HepG2 (cell line): ENCODE results near the gene DYNC1LI2. TPM values are rescaled to one million over a fixed set of nuclear protein-coding genes. Genes with fewer than 3 reads are reported as not detected.

Experiments used
- CREB1 ChIP-seq, 2 experiments: fragments of 450-650 bp in 1 of 2; IDR thresholded peaks; 2 replicates each; pipeline ENCODE4 v1.6.1; 2016 to 2017; ENCODE audit warnings: control low read depth in 1 of 2, mild to moderate bottlenecking in 1 of 2, missing compliant biosample characterization in 1 of 2, missing genetic modification characterization in 1 of 2
- DMAP1 ChIP-seq: IDR thresholded peaks from 2 replicates; pipeline ENCODE4 v1.6.1; 2016
- GATA4 ChIP-seq: sonication (generic); IDR thresholded peaks from 2 replicates; pipeline ENCODE4 v1.6.1; 2016; ENCODE audit warnings: antibody characterized with exemption, low read depth, borderline replicate concordance
- GATAD2A ChIP-seq: IDR thresholded peaks from 2 replicates; pipeline ENCODE4 v1.6.1; 2016
- GTF2F1 ChIP-seq: fragments of 150-350 bp; IDR thresholded peaks from 2 replicates; pipeline ENCODE4 v1.6.1; 2014; ENCODE audit warnings: low read length
- HIVEP1 ChIP-seq: sonication (generic); formaldehyde crosslinking; IDR thresholded peaks from 2 replicates; pipeline ENCODE4 v1.4.0; 2020; ENCODE audit warnings: mild to moderate bottlenecking, missing genetic modification reagents
- MAZ ChIP-seq, 2 experiments: sonication (generic) in 1 of 2; formaldehyde crosslinking in 1 of 2; IDR thresholded peaks; 2 replicates each; pipeline versions ENCODE4 v1.5.0 to v1.6.1; 2012 to 2020; ENCODE audit warnings: low read depth in 2 of 2, mild to moderate bottlenecking in 2 of 2, borderline replicate concordance in 1 of 2, improper control_type of control experiment in 1 of 2, low read length in 1 of 2, missing genetic modification reagents in 1 of 2, moderate library complexity in 1 of 2
- MED8 ChIP-seq: sonication (generic); formaldehyde crosslinking; IDR thresholded peaks from 2 replicates; pipeline ENCODE4 v1.8.1; 2023; ENCODE audit warnings: mild to moderate bottlenecking, missing genetic modification reagents; ENCODE audit not compliant: insufficient replicate concordance
- NONO ChIP-seq, 2 experiments: fragments of 450-650 bp in 1 of 2; sonication (generic) in 1 of 2; formaldehyde crosslinking in 1 of 2; IDR thresholded peaks in 1 of 2; conservative IDR thresholded peaks in 1 of 2; 2 replicates each; pipeline versions ENCODE4 v1.6.1 to v1.8.0; 2017 to 2022; ENCODE audit warnings: mild to moderate bottlenecking in 1 of 2, missing genetic modification reagents in 1 of 2, moderate library complexity in 1 of 2
- PHF21A ChIP-seq: sonication (generic); formaldehyde crosslinking; IDR thresholded peaks from 2 replicates; pipeline ENCODE4 v1.5.0; 2020; ENCODE audit warnings: mild to moderate bottlenecking, missing genetic modification reagents
- POGK ChIP-seq: sonication (generic); formaldehyde crosslinking; conservative IDR thresholded peaks from 2 replicates; pipeline ENCODE4 v1.8.0; 2022; ENCODE audit warnings: mild to moderate bottlenecking, moderate library complexity, missing genetic modification reagents
- RBFOX2 ChIP-seq: fragments of 200-400 bp; formaldehyde crosslinking; IDR thresholded peaks from 2 replicates; pipeline ENCODE4 v1.6.1; 2017; ENCODE audit warnings: low read depth, mild to moderate bottlenecking, low read length
- SKI ChIP-seq: fragments of 450-650 bp; IDR thresholded peaks from one replicate; pipeline ENCODE4 v1.6.1; 2018; ENCODE audit warnings: mild to moderate bottlenecking; ENCODE audit not compliant: partially characterized antibody
- SMARCE1 ChIP-seq: fragments of 450-650 bp; IDR thresholded peaks from 2 replicates; pipeline ENCODE4 v1.6.1; 2017; ENCODE audit warnings: borderline replicate concordance
- SP1 ChIP-seq, 2 experiments: fragments of 450-650 bp in 1 of 2; sonication (generic) in 1 of 2; formaldehyde crosslinking in 1 of 2; IDR thresholded peaks; 2 replicates each; pipeline versions ENCODE4 v1.4.0 to v1.6.1; 2016 to 2020; ENCODE audit warnings: missing genetic modification reagents in 1 of 2
- TAF15 ChIP-seq: fragments of 200-400 bp; formaldehyde crosslinking; IDR thresholded peaks from one replicate; pipeline ENCODE4 v1.6.1; 2018; ENCODE audit warnings: mild to moderate bottlenecking, low read depth, low read length; ENCODE audit not compliant: poor library complexity, severe bottlenecking
- ZFP36L2 ChIP-seq: sonication (generic); formaldehyde crosslinking; IDR thresholded peaks from 2 replicates; pipeline ENCODE4 v1.4.0; 2020; ENCODE audit warnings: missing genetic modification reagents
- ZNF224 ChIP-seq: sonication (generic); formaldehyde crosslinking; IDR thresholded peaks from 2 replicates; pipeline ENCODE4 v1.5.0; 2020; ENCODE audit warnings: mild to moderate bottlenecking, missing genetic modification reagents
- ZNF333 ChIP-seq: sonication (generic); formaldehyde crosslinking; IDR thresholded peaks from 2 replicates; pipeline ENCODE4 v1.4.0; 2020; ENCODE audit warnings: mild to moderate bottlenecking, missing genetic modification reagents, borderline replicate concordance
- ZNF382 ChIP-seq: sonication (generic); formaldehyde crosslinking; IDR thresholded peaks from 2 replicates; pipeline ENCODE4 v1.5.0; 2020; ENCODE audit warnings: missing genetic modification reagents, mild to moderate bottlenecking, borderline replicate concordance
- ZXDC ChIP-seq: sonication (generic); formaldehyde crosslinking; IDR thresholded peaks from 2 replicates; pipeline ENCODE4 v1.5.0; 2020; ENCODE audit warnings: mild to moderate bottlenecking, missing genetic modification reagents
- polyA plus RNA-seq, 8 experiments: library from polyadenylated mRNA; depleted of rRNA in 3 of 8; stranded (reverse) in 7 of 8; unstranded in 1 of 8; fragments of >200 nt; fragmentation: Illumina TruSeq in 4 of 8; extraction: Trizol in 4 of 8; gene quantifications; 2 replicates each; pipeline versions ENCODE4 v1.2.1 to v1.2.3, GENCODE V29; 2011 to 2016; ENCODE audit warnings: low read depth in 4 of 8, missing spikeins in 1 of 8, mixed read lengths in 1 of 8; ENCODE audit not compliant: insufficient read depth in 1 of 8
- total RNA-seq, 5 experiments: library from RNA; depleted of rRNA; stranded (reverse); fragments of >200 nt; fragmentation: Illumina TruSeq; extraction: Trizol; gene quantifications; 2 replicates each; pipeline ENCODE4 v1.2.3, GENCODE V29; 2016; ENCODE audit warnings: low read depth in 1 of 5
- TF ChIP-seq, protein P1 (sequence below): IDR thresholded peaks from 2 replicates; pipeline ENCODE4 v1.6.1; 2016; ENCODE audit warnings: control low read depth

Gene DYNC1LI2
- total and polyA plus RNA-seq, 2 of the 13 experiments (the other 11 are each of a cell fraction or from before 2014, with no cell fraction given): 65.5 to 135 TPM

DNA sequence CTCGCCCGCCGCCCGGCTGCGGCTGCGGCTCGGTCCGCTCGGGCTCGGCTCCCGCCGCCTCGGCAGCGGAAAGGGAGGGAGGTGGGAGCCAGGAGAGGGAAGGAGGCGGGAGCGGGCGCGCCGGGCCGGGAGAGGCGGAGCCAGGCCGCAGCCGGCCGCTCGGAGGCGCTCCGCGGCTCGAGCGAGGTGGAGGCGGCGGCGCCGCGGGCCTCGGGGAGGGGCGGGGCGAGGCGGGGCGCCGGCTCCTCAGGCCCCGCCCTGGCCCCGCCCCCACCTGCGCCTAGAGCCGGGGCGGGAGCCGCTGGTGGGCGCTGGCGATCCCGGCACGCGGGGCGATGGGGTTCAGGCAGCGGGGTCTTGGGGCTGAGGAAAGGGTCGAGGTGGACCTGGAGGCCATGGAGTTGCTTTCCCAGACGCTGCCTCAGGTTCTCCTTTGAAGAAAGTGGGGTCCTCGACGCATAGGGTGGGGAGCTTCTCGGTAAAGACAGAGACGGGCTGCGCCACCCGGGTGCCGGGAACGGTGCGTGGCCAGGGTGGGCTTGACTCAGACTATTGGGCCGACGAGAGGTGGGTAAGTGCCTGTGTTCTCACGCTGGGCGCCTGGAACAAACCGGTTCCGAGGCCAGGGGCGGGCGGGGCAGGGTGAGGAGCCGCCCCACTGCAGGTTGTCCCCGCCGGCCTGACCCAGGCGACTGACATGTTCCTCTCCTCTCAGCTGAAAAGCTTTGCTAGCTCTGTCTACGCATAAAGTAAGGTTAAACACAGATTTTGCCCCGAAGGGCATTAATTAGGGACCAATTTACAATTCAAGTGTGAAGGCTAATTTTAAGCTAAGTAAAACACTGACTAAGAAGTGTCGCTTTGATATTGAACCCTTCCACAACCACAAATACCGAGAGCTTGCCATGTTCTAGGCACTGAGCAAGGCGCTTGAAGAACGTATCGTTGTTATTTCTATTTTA, 54.5 kb downstream of the DYNC1LI2 start, which contains the start of gene CMTM4 (continued):
- peak; percentile 50; the same call in 1 of the 2 replicates for TF ChIP-seq ZNF333 (CRISPR knock-in tag)
- TF ChIP-seq GATA4: no peak
- TF ChIP-seq GTF2F1: no peak
- TF ChIP-seq RBFOX2: peak; percentile 40; the same call in 1 of the 2 replicates
- 0 out of 2 replicates have a peak, but pooled peaks have one; percentile 25 for TF ChIP-seq ZNF224 (CRISPR knock-in tag)
- TF ChIP-seq CREB1 (IDR thresholded peaks at IDR 0.05): no peak
- TF ChIP-seq CREB1 (CRISPR knock-in tag; IDR thresholded peaks at IDR 0.05): no peak
- peak; percentile 87 for TF ChIP-seq SKI
- 0 out of 2 replicates have a peak, but pooled peaks have one; percentile 31 for TF ChIP-seq PHF21A
- TF ChIP-seq DMAP1 (CRISPR knock-in tag): no peak
- TF ChIP-seq HIVEP1 (CRISPR knock-in tag): peak; percentile 69; the same call in 1 of the 2 replicates
- no peak for TF ChIP-seq SP1 (IDR thresholded peaks at IDR 0.05)
- TF ChIP-seq SP1 (CRISPR knock-in tag; IDR thresholded peaks at IDR 0.05): peak; percentile 71
- TF ChIP-seq GATAD2A (CRISPR knock-in tag): 0 out of 2 replicates have a peak, but pooled peaks have one; percentile 9
- TF ChIP-seq ZFP36L2 (CRISPR knock-in tag): no peak
- TF ChIP-seq, protein P1, sequence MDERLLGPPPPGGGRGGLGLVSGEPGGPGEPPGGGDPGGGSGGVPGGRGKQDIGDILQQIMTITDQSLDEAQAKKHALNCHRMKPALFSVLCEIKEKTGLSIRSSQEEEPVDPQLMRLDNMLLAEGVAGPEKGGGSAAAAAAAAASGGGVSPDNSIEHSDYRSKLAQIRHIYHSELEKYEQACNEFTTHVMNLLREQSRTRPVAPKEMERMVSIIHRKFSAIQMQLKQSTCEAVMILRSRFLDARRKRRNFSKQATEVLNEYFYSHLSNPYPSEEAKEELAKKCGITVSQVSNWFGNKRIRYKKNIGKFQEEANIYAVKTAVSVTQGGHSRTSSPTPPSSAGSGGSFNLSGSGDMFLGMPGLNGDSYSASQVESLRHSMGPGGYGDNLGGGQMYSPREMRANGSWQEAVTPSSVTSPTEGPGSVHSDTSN: no peak
- 0 out of 2 replicates have a peak, but pooled peaks have one; percentile 49 for TF ChIP-seq ZXDC
- TF ChIP-seq TAF15: peak; percentile 70
- TF ChIP-seq MAZ (IDR thresholded peaks at IDR 0.05; ENCODE audit: borderline replicate concordance, low read depth, low read length): no peak; the same call in none of the 2 replicates
- 0 out of 2 replicates have a peak, but pooled peaks have one; percentile 20 for TF ChIP-seq MAZ (CRISPR knock-in tag; IDR thresholded peaks at IDR 0.05; ENCODE audit: low read depth)
- TF ChIP-seq NONO (IDR thresholded peaks at IDR 0.05): no peak
- TF ChIP-seq NONO (CRISPR knock-in tag; conservative IDR thresholded peaks at IDR 0.05): 0 out of 2 replicates have a peak, but pooled peaks have one; percentile 5
- TF ChIP-seq ZNF382 (CRISPR knock-in tag): no peak
- 0 out of 2 replicates have a peak, but pooled peaks have one; percentile 13 for TF ChIP-seq POGK
- no peak for TF ChIP-seq SMARCE1
- peak; percentile 25 for TF ChIP-seq MED8 (CRISPR knock-in tag)
